OCI-LY7 (cell line): ENCODE data around the gene TSPOAP1.

ENCODE experiments used
- EZH2phosphoT487 ChIP-seq: fragments of 200-600 bp; sonication (generic); IDR thresholded peaks from 2 replicates; pipeline ENCODE4 v1.6.1; 2018; ENCODE audit warnings: low read depth, borderline replicate concordance, mild to moderate bottlenecking, mixed run types, antibody characterized with exemption, low read length, moderate library complexity, mixed read lengths
- TF ChIP-seq, protein P1 (sequence below): fragments of 200-600 bp; sonication (generic); conservative IDR thresholded peaks from 2 replicates; pipeline ENCODE4 v1.5.1; 2014; ENCODE audit warnings: mild to moderate bottlenecking, antibody characterized with exemption, low read length, moderate library complexity, mixed read lengths

DNA sequence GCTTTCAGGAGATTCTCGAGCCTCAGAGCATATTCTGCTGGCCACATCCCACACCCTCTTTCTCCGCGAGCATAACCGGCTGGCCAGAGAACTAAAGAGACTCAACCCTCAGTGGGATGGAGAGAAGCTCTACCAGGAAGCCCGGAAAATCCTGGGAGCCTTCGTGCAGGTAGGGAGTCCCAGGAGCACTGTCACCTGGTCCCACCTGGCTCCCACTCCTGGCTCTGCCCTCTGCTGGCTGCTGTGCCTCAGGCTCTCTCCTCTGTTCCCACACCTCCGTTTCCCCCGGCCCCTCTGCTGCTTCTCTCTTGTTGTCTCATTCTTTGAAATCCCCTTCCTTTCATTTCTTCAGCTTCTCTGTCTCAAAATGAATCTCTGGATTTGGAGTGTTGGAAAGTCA is 73.8 kb downstream of the TSPOAP1 start:
- TF ChIP-seq, protein P1, sequence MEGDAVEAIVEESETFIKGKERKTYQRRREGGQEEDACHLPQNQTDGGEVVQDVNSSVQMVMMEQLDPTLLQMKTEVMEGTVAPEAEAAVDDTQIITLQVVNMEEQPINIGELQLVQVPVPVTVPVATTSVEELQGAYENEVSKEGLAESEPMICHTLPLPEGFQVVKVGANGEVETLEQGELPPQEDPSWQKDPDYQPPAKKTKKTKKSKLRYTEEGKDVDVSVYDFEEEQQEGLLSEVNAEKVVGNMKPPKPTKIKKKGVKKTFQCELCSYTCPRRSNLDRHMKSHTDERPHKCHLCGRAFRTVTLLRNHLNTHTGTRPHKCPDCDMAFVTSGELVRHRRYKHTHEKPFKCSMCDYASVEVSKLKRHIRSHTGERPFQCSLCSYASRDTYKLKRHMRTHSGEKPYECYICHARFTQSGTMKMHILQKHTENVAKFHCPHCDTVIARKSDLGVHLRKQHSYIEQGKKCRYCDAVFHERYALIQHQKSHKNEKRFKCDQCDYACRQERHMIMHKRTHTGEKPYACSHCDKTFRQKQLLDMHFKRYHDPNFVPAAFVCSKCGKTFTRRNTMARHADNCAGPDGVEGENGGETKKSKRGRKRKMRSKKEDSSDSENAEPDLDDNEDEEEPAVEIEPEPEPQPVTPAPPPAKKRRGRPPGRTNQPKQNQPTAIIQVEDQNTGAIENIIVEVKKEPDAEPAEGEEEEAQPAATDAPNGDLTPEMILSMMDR, result 0 out of 2 replicates have a peak, but pooled peaks have one; percentile 31
- TF ChIP-seq EZH2phosphoT487, result no peak
